SKM-1 (cell line): ENCODE results near the gene AUH.
A peak's percentile ranks its signal among the peaks of the same experiment; 100 is the strongest.
"Not testable (repeated sequence)": the region's sequence is repeated elsewhere in the genome, so short reads cannot be mapped to it uniquely, and the experiment has no call there.

Experiments
- DNase-seq: peaks from one replicate; lab custom pipeline; 2025; ENCODE audit not compliant: unreplicated experiment; lab: John Stamatoyannopoulos, UW

The AUH gene

GRCh38 chr9:91211919-91212318 lies 149.8 kb downstream of the AUH start:
- DNase-seq, result no peak

- DNase-seq, result no peak
Measured at GRCh38 chr9:91211414-91211813, 150.3 kb downstream of the AUH start.

DNA sequence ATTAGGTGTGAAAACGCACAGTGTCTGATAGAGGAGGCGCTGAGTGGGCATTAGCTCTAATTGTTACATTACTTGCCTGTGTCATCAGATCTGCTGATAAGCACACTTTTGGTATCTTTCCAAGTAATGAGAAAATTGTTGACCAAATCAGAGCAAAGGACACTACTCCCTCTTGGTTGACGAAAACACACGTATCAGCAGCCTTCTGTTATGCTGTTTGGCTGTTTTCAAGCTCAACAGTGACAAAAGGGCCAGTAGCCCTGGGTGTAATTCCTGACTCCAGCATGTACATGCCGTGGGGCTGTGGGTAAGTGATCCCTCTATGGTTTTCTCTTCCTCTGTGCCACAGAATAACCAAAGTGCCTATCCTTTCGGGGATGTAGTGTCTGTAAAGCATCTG lies 151.4 kb downstream of the AUH start:
- DNase-seq, result no peak

DNA sequence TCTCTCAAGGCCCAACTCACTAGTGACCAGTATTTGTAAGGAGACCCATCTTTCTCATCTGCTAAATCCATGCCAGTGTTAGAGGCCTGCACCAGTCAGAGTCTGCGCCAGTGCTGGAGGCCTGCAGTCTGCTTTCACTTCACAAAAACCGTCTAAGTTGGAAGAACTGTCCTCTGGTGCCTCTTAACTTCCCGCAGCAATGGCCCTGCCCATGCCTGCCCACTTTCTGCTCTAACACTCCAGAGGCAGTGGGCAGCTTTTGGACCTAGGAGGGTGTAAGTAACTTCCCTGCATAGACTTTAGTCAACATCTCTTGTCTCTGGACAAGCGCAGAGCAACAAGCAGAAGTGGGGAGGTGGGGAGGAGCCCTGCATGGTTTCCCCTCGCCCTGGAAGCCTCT lies 152.9 kb downstream of the AUH start:
- no peak for DNase-seq

- DNase-seq, result no peak
Measured at GRCh38 chr9:91208419-91208745, 153.3 kb downstream of the AUH start.

DNA sequence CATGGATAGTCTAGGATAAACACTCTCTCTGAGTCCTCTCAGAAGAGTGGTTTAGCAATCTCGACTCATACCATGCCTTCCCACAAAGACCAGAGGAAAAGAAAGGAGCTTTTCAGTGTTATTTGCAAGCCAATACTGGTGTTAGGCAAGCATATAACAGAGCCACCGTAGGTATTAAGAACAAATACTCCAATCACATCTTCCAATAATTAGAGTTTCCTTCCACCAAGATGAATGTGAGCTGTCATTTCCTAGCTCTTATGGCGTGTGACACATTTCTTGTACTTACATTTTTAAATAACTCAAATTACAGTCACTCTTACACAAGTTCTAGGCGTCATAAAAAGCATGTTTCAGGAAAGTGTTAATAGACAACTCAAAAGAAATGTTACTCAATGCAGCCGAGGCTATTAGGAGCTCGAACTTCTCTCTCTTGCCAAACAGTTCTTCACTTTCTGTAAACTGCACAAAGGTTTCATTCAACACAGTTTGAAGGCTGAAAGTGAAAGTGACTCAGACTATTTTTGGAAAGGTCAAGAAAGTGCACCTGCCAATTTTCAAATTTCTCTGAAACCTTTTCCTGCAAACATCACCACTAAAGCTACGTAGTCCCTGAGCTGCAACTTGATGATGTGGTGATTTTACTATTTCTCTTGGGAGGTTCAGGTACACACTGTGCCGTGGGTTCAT lies 153.8 kb downstream of the AUH start:
- DNase-seq, result no peak

GRCh38 chr9:91207397-91207728 lies 154.4 kb downstream of the AUH start:
- DNase-seq, result no peak

- no peak for DNase-seq
Measured at GRCh38 chr9:91206806-91207205, 154.9 kb downstream of the AUH start.

GRCh38 chr9:91202736-91203283 lies 158.9 kb downstream of the AUH start:
- no peak for DNase-seq

DNA sequence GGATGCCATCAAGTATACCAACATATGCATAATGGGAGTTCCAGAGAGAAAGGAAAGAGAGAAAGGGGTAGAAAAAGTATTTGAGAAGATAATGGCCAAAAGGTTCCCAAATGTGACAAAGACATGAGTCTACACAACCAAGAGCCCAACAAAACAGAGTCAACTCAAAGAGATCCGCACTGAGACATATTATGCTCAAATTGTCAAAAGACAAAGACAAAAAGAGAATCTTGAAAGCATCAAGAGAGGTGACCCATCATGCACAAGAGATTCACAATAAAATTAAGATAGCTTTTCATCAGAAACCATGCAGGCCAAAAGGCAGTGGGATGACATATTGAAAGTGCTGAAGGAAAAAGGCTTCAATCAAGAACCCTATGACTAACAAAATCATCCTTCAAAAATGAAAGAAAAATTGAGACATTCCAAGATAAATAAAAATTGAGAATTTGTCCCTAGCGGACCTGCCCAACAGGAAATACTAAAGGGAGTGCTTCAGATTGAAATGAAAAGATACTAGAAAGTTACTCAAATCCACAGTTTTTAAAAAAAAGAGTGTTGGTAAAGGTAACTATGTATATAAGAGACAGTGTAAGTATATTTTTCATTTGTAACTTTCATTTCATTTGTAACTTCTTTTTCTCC lies 160.9 kb downstream of the AUH start:
- no peak for DNase-seq

GRCh38 chr9:91199739-91200497 lies 161.8 kb downstream of the AUH start:
- DNase-seq, result peak; percentile 35

GRCh38 chr9:91198881-91199280 lies 162.8 kb downstream of the AUH start:
- not testable (repeated sequence) for DNase-seq

- DNase-seq, result no peak
Measured at GRCh38 chr9:91198405-91198804, 163.3 kb downstream of the AUH start.

- DNase-seq, result peak; percentile 23
Measured at GRCh38 chr9:91197232-91198181, 164.2 kb downstream of the AUH start.

- no peak for DNase-seq
Measured at GRCh38 chr9:91196103-91196950, 165.4 kb downstream of the AUH start.

GRCh38 chr9:91195372-91196012 lies 166.2 kb downstream of the AUH start:
- DNase-seq, result no peak

GRCh38 chr9:91193658-91194391 lies 167.9 kb downstream of the AUH start:
- DNase-seq, result peak; percentile 37

DNA sequence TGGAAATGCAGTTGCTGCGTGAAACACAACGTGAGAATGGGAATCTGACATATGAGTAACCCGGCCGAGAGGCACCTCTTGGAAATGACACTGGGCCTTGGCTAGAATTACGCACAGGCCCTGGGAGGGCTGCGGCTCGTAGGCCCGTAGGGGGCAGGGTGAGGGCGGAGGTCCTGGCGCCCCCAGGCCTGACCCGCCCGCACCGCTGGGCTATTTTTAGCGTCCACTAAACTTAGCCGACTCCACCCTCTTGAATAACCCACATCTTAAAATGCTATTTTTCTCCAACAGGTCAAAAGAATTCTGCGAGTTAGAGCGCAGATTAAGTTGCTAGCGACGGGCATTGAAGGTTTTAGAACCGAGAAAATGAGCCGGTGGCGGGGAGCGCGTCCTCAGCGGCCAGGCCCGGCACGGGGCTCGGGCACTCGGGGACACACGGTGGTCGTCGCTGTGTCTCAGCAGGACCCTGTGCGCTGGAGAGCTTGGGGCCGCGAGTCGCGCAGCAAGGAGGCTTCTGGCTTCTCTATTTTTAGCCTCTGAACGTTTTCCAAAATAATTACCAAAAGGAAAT lies 168.5 kb downstream of the AUH start:
- DNase-seq, result no peak
